OCI-LY1 (cell line): ENCODE data around the gene FDXR.

Experiments
- EZH2 ChIP-seq: fragments of 200-600 bp; sonication (generic), shearing (Covaris generic); IDR thresholded peaks from 2 replicates; pipeline ENCODE4 v1.8.0; 2017; ENCODE audit warnings: borderline replicate concordance, mixed run types, mild to moderate bottlenecking, antibody characterized with exemption, low read length, moderate library complexity, mixed read lengths
- TF ChIP-seq, protein P1 (sequence below): fragments of 200-600 bp; sonication (generic), shearing (Covaris generic); IDR thresholded peaks from 2 replicates; pipeline ENCODE4 v1.5.1; 2017; ENCODE audit warnings: mild to moderate bottlenecking, antibody characterized with exemption, low read length, moderate library complexity, mixed read lengths

GRCh38 chr17:74858672-74859458 is 13.9 kb downstream of the FDXR start:
- TF ChIP-seq, protein P1, sequence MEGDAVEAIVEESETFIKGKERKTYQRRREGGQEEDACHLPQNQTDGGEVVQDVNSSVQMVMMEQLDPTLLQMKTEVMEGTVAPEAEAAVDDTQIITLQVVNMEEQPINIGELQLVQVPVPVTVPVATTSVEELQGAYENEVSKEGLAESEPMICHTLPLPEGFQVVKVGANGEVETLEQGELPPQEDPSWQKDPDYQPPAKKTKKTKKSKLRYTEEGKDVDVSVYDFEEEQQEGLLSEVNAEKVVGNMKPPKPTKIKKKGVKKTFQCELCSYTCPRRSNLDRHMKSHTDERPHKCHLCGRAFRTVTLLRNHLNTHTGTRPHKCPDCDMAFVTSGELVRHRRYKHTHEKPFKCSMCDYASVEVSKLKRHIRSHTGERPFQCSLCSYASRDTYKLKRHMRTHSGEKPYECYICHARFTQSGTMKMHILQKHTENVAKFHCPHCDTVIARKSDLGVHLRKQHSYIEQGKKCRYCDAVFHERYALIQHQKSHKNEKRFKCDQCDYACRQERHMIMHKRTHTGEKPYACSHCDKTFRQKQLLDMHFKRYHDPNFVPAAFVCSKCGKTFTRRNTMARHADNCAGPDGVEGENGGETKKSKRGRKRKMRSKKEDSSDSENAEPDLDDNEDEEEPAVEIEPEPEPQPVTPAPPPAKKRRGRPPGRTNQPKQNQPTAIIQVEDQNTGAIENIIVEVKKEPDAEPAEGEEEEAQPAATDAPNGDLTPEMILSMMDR: no peak
- no peak for TF ChIP-seq EZH2
